Measurements from ENCODE around the gene IMPA2.

DNA sequence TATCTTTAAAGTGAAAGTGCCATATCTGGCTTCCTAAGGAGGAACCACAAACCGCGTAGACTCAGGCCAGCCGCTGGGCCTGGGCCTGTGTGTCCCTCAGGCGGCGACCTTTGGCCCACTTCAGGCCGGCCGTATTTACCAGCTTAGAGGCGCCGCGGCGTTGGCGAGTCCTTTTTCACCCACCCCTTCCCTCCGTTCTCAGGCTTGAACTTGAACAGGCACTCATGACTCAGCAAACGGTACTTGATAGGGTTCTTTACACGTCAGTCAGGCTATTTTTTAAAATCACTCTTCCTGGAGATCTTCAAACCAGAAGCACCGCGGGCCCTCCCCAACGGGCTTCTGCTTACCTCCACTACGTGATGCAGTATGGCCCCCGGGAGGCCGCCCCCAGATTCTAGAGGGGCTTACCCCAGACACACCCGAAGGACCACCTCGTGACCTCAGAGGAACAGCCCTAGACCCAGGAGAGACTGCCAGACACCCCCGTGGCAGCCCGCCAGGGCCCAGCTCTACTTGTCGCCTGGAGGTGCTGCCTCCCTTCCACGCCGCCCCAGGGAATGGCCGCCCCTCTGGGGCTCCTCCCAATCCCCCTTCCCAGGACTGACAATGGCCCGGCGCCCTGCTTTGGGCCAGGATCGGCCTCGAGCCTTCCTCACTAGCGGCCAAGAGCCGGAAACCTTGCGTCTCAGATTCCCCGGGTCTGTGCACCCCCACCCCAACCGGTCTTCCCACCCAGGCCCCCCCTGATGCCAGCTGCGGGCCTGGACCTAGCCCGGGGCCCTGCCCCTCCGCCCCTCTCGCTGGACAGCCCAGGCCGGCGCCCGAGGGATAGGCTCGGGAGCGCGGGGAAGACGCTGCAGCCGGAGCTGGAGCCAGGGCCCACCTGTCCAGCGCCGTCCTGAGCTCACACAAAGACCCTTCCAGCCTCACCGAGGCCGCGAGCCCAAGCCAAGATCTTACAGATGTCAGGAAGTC, 33.8 kb upstream of the IMPA2 start:
- no peak for TF ChIP-seq CTCF (IDR thresholded peaks at IDR 0.05)
- TF ChIP-seq EZH2 (IDR thresholded peaks at IDR 0.05), result no peak
- no peak for TF ChIP-seq EZH2phosphoT487 (IDR thresholded peaks at IDR 0.05)

All from neural progenitor cell (in vitro differentiated cells).